Limb (tissue), 2 donors: ENCODE results near the gene SPOCD1.

Experiments used
- DNase-seq, 2 donors: peaks; one replicate each; pipeline ENCODE4 v3.0.0-alpha.2; 2016; ENCODE audit errors: extremely low spot score in 2 of 2

Gene SPOCD1

GRCh38 chr1:31773861-31774260, 42.0 kb downstream of the SPOCD1 start:
- no peak for DNase-seq

GRCh38 chr1:31772669-31773248, 43.1 kb downstream of the SPOCD1 start:
- no peak for DNase-seq

GRCh38 chr1:31771891-31772668, 43.7 kb downstream of the SPOCD1 start:
- peak in 1 of 2 donors; percentile 55 for DNase-seq

GRCh38 chr1:31769720-31770390, 46.0 kb downstream of the SPOCD1 start:
- no peak for DNase-seq

- DNase-seq = no peak
Measured at GRCh38 chr1:31768939-31769704, 46.7 kb downstream of the SPOCD1 start.

- DNase-seq = no peak
Measured at GRCh38 chr1:31768407-31768907, 47.4 kb downstream of the SPOCD1 start.

GRCh38 chr1:31767225-31767624, 48.6 kb downstream of the SPOCD1 start:
- no peak for DNase-seq

- no peak for DNase-seq
Measured at GRCh38 chr1:31765516-31765915, 50.3 kb downstream of the SPOCD1 start.

GRCh38 chr1:31765041-31765467, 50.8 kb downstream of the SPOCD1 start:
- peak in 1 of 2 donors; percentile 75 for DNase-seq

- DNase-seq = peak in 1 of 2 donors; percentile 80
Measured at GRCh38 chr1:31764312-31765040, 51.3 kb downstream of the SPOCD1 start, which contains the start of gene ADGRB2. ADGRB2 (minus strand) TSS chr1:31764340; CDS start chr1:31757221, 7,119 bp downstream.

GRCh38 chr1:31763671-31764311, 52.0 kb downstream of the SPOCD1 start:
- peak in 1 of 2 donors; percentile 58 for DNase-seq

GRCh38 chr1:31762726-31763670, 52.8 kb downstream of the SPOCD1 start:
- peak; percentile 60 to 87 for DNase-seq

GRCh38 chr1:31762323-31762722, 53.5 kb downstream of the SPOCD1 start:
- no peak for DNase-seq

GRCh38 chr1:31761883-31762282, 53.9 kb downstream of the SPOCD1 start:
- no peak for DNase-seq

- peak; percentile 66 to 80 for DNase-seq
Measured at GRCh38 chr1:31760471-31761470, 55.1 kb downstream of the SPOCD1 start.

- no peak for DNase-seq
Measured at GRCh38 chr1:31759298-31760023, 56.4 kb downstream of the SPOCD1 start.

GRCh38 chr1:31758823-31759222, 57.0 kb downstream of the SPOCD1 start:
- DNase-seq = no peak
